ENCODE data around the gene HOXB2. TPM values are rescaled to one million over a fixed set of nuclear protein-coding genes. Genes with fewer than 3 reads are reported as not detected.

HOXB2 gene
- total and polyA plus RNA-seq, 2 experiments from 2014 or later = 5.6 to 20.7 TPM

- Histone ChIP-seq H3K36me3 (replicated peaks; ENCODE audit: insufficient read depth, low read depth) (no peaks in the 10 kb centered on the region), H3K9me2 (replicated peaks; ENCODE audit: insufficient read depth) (no peaks in the 10 kb centered on the region), H3K4me1 (ENCODE audit: insufficient read depth) (peaks cover 17% of the 10 kb centered on the region), H3K4me3 (no peak overlapping the region), H4K20me1 (ENCODE audit: insufficient read depth, poor library complexity, severe bottlenecking) (no peaks in the 10 kb centered on the region), H3K4me2 (peak overlapping the region; percentile 68), H3K79me2 (peaks cover 9% of the 10 kb centered on the region), H3K27me3 (peaks cover 80% of the 10 kb centered on the region), H2AFZ (no peak overlapping the region), H3K27ac (peak overlapping the region; percentile 85), H3K9me3 (ENCODE audit: low read depth) (no peaks in the 10 kb centered on the region)
- TF ChIP-seq CTCF (IDR thresholded peaks at IDR 0.05; ENCODE audit: poor library complexity) (no peak), EZH2 (IDR thresholded peaks at IDR 0.05; ENCODE audit: borderline replicate concordance) (no peak), EZH2phosphoT487 (IDR thresholded peaks at IDR 0.05; ENCODE audit: low read depth, severe bottlenecking, unreplicated experiment) (no peak)
- 40% methylated on average over 6 of the region's 6 CpGs for WGBS (ENCODE audit: low lambda C conversion rate, missing lambda C conversion rate)
- DNase-seq (ENCODE audit: low spot score) = no peak
Measured at GRCh38 chr17:48548523-48549280, 3.8 kb upstream of the HOXB2 start.

- no peak overlapping the region for H2AFZ ChIP-seq
- H4K20me1 ChIP-seq (ENCODE audit: insufficient read depth, poor library complexity, severe bottlenecking) = no peaks in the 10 kb centered on the region
- peaks cover 17% of the 10 kb centered on the region for H3K4me1 ChIP-seq (ENCODE audit: insufficient read depth)
- no peaks in the 10 kb centered on the region for H3K36me3 ChIP-seq (replicated peaks; ENCODE audit: insufficient read depth, low read depth)
- H3K4me3 ChIP-seq = no peak overlapping the region
- H3K27ac ChIP-seq = peak overlapping the region; percentile 85
- H3K4me2 ChIP-seq = peak overlapping the region; percentile 68
- no peak for TF ChIP-seq EZH2phosphoT487 (IDR thresholded peaks at IDR 0.05; ENCODE audit: low read depth, severe bottlenecking, unreplicated experiment)
- no peak for TF ChIP-seq EZH2 (IDR thresholded peaks at IDR 0.05; ENCODE audit: borderline replicate concordance)
- no peak for TF ChIP-seq CTCF (IDR thresholded peaks at IDR 0.05; ENCODE audit: poor library complexity)
- 27% methylated on average over 24 of the region's 24 CpGs for WGBS (ENCODE audit: low lambda C conversion rate, missing lambda C conversion rate)
- peaks cover 75% of the 10 kb centered on the region for H3K27me3 ChIP-seq
- peaks cover 10% of the 10 kb centered on the region for H3K79me2 ChIP-seq
- no peaks in the 10 kb centered on the region for H3K9me2 ChIP-seq (replicated peaks; ENCODE audit: insufficient read depth)
- DNase-seq (ENCODE audit: low spot score) = no peak
- H3K9me3 ChIP-seq (ENCODE audit: low read depth) = no peaks in the 10 kb centered on the region
Measured at GRCh38 chr17:48547808-48548522, 3.1 kb upstream of the HOXB2 start.

GRCh38 chr17:48546924-48547807 is 2.3 kb upstream of the HOXB2 start:
- Histone ChIP-seq H3K36me3 (replicated peaks; ENCODE audit: insufficient read depth, low read depth) (no peaks in the 10 kb centered on the region), H3K4me2 (peak overlapping the region; percentile 68), H3K9me2 (replicated peaks; ENCODE audit: insufficient read depth) (no peaks in the 10 kb centered on the region), H3K79me2 (peaks cover 15% of the 10 kb centered on the region), H3K4me1 (ENCODE audit: insufficient read depth) (peaks cover 17% of the 10 kb centered on the region), H3K4me3 (no peak overlapping the region), H3K9me3 (ENCODE audit: low read depth) (no peaks in the 10 kb centered on the region), H2AFZ (no peak overlapping the region), H3K27ac (peak overlapping the region; percentile 85), H4K20me1 (ENCODE audit: insufficient read depth, poor library complexity, severe bottlenecking) (no peaks in the 10 kb centered on the region), H3K27me3 (peaks cover 77% of the 10 kb centered on the region)
- DNase-seq (ENCODE audit: low spot score) = peak; percentile 42
- WGBS (ENCODE audit: low lambda C conversion rate, missing lambda C conversion rate) = 21% methylated on average over 10 of the region's 10 CpGs
- TF ChIP-seq EZH2phosphoT487 (IDR thresholded peaks at IDR 0.05; ENCODE audit: low read depth, severe bottlenecking, unreplicated experiment) = no peak
- peak; percentile 25 for TF ChIP-seq EZH2 (IDR thresholded peaks at IDR 0.05; ENCODE audit: borderline replicate concordance)
